HG02870 (cell line): Measurements from ENCODE around the gene VAV2.

Source experiments
- ATAC-seq: cut with Tn5 transposase; IDR thresholded peaks from one replicate; pipeline ENCODE4 v1.9.1; 2021; ENCODE audit warnings: mild to moderate bottlenecking, moderate library complexity; ENCODE audit not compliant: unreplicated experiment

The VAV2 gene

GRCh38 chr9:133735415-133735775, 256.7 kb downstream of the VAV2 start:
- ATAC-seq, result no peak

- ATAC-seq, result no peak
Measured at GRCh38 chr9:133734590-133735414, 257.3 kb downstream of the VAV2 start.

- ATAC-seq, result no peak
Measured at GRCh38 chr9:133733796-133734533, 258.2 kb downstream of the VAV2 start.

GRCh38 chr9:133733421-133733795, 258.7 kb downstream of the VAV2 start:
- no peak for ATAC-seq

DNA sequence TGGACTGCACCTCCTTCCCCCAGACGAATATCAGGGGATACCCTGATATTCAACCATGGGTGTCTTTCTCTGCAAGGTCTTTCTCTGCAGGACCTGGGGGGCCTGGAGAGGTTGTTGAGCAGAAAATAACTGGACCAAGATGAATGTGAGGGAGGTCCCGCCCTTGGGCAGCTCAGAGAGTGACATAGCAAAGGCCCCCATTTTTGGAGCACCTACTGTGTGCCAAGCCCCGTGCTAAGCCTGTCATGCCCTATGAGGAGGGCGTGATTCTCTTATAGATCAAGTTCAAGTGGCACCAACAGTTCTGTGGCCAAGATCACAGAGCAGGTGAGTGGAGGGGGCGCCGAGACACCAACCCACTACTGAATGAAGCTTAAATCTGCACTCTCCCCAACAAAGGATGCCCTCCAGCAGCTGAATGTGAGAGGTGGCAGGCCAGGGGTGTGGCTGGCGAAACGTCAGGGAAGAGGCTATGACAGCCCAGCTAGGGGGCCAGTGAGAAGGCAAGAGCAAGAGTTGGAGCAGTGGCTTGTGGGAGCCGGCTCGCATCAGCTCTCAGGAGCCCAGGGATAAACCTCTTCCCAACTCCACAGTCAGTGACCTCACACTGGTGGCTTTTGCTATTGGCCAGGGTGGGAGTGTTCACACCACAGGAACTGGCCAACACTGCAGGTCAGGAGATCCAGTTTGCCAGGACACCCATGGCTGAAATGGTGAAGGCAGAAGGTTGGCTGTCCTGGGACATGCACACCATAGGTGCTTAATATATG, 259.3 kb downstream of the VAV2 start:
- ATAC-seq, result no peak

DNA sequence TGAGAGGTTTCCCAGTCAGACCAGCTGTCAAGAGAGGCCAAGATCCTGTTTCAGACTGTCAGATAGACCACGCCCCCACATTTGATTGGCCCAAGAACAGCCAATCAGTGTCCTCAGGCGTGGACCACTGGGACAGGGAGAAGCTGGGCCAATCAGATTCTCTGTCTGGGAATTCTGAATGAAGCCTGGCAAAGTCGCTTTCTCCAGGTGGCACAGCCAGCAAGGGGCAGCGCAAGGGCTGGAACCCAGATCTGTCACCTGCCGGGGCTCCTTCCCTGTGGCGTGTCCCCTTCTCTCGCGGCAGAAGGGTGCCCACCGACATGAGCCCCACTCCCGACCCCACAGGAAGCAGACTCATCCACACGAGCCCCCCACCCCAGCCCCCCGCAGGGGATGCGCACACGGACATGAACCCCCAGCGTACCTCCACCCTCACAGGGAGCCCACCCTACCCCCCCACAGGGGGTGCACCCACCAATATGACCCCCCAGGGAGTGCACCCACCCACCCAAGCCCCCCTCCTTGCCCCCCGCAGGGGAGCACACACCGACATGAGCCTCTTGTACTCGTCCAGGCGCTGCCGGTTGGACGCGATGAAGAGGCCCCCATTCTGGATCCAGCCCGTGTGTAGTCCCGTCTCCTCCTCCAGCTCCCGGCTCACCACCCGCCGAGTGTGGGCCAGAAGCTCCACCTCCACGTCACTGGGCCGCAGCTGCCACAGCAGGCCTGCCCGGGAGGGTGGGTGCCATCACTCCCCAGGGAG, 260.1 kb downstream of the VAV2 start:
- no peak for ATAC-seq

DNA sequence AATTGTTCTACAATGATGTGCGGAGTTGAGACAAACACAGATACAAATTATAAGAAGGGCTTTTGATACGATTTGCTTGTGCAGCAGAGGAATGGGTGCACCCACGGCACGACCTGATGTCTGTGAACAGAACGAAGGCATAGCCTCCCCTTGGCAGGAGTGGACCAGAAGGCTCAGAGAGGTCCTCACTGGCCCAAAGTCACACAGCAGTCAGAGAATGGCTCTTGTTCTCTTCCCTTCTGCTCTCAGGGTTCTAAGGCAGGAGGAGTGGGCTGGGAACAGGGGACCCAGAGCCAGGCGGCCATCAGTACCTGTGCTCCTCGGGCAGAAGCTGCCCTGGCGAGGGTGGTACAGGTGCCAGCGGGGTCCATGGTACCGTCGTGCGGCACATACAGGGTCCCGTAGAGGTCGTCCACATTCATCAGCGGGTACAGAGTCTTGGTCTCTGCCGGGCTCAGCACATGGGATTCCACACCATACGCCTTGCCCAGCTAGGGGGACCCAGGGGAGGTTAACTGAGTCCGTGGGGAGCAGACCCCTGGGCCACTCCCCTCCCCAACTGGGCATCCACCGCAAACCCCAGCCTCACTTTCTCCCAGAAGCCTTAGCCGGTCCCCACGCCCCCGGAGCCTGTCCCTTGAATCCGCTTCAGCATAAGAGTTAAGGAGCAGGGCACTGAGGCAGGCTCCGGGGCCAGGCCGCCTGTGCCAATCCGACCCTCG, 261.0 kb downstream of the VAV2 start:
- ATAC-seq, result no peak

GRCh38 chr9:133729617-133730281, 262.4 kb downstream of the VAV2 start:
- ATAC-seq, result no peak

DNA sequence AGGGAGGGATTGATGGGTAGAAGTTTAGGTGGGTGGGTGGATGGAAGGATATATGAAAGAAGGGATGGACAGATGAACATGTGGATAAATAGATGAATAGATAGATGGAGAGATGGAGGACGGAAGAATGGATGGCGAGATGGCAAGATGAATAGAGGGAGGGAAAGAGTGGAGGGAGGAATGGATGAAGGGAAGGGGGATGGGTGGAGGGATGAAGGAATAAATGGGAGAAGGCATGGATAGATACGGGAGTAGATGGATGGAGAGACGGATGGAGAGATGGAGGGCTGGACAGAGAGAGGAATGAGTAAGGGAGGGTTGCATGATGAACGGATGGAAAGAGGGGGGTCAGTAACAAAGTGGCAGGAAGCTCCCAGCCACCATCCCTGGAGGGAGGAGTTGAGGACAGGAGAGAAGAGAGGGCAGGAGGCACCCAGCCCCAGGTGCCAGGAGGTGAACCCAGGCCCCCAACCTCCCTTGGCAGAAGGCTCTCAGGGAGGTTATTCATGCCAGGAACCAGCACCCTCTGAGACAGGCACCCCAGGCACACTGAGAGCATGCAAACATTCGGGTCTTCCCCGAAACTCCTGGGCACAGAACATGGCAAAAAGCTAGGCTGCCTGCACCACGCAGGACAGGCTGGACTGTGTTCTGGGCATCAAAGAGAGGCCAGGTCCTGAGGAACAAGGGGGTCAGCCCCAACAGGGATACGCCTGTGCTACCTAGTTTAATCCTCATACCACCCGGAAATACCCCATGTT, 263.1 kb downstream of the VAV2 start:
- ATAC-seq, result no peak

DNA sequence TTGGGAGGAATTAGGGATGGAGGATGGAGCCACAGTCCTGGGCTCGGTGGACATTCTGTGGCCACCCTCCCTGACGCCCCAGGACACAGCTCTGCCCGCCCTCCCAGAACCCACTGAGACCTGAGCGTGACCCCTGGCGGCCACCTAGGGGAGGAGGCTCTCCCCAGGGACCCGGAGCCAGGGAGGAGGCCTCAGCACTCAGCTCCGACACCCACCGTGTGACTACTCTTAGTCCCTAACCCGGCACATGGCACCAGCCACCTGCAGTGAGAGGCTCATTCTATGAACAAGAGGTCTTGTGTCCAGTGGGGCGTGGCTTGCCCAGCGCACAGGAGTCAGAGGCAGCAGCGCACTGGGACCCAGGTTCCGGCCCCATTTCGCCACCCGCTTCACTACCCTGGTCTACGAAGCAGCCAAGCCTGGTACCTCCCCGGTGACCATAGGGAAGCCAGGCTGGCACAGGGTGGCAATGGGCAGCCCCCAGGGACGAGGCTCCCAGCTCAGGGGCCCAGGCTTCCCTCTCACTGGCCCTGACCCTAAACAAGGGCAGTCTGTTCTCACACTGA, 264.2 kb downstream of the VAV2 start:
- no peak for ATAC-seq

GRCh38 chr9:133727277-133727875, 264.7 kb downstream of the VAV2 start:
- ATAC-seq, result no peak

DNA sequence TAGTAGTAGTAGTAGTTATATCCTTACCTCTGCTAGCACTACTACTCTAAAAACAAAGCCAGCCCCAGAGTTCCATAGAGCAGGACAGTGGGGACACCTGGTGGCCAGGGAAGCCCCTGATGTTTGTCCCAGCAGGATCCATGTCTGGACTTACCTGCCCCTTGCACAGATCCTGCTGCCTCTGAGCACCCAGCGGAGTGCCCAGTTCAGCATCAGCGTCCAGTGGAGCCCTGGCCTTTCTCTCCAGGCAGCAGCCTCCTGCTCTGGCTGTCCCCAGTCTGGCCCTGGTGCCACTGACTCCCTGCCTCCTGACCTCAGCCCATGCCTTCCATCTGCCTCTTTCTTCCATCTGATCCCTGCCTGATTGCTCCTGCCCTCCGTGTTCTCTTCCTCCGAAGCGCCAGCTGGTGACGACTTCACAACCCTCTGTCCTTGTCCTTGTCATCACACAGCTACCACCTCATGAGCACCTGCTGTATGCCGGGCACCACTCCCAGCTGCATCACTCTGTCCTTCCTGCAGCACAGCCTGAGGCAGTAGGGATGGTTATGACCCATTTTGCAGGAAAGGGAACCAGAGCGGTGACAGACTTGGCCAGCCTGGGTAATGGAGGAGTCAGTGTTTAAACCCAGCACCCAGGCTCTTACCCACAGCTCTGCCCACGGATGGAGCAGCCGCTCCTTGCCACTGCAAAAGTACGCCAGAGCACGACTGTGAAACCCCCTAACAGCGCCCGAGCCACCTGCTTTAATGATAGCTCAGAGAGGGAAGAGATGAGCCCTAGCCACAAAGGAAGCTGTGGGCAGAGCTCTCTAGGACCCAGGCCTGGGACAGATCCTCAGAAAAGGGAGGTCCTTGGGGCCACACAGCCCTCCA, 265.5 kb downstream of the VAV2 start:
- no peak for ATAC-seq

DNA sequence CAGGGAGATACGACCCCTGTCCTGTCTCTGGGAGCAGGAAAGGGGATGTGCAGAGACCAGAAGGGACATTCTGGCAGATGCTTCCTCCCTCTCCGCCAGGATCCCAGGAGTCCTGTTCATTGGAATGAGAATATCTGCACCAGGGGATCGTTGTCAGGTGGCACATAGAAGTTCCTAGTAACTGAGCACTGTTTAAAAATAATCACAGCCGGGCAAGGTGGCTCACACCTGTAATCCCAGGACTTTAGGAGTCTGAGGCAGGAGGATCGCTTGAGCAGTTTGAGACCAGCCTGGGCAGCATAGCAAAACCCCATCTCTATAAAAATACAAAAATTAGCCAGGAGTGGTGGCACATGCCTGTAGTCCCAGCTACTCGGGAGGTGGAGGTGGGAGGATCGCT, 266.2 kb downstream of the VAV2 start:
- no peak for ATAC-seq

GRCh38 chr9:133718563-133719315, 273.4 kb downstream of the VAV2 start:
- no peak for ATAC-seq

DNA sequence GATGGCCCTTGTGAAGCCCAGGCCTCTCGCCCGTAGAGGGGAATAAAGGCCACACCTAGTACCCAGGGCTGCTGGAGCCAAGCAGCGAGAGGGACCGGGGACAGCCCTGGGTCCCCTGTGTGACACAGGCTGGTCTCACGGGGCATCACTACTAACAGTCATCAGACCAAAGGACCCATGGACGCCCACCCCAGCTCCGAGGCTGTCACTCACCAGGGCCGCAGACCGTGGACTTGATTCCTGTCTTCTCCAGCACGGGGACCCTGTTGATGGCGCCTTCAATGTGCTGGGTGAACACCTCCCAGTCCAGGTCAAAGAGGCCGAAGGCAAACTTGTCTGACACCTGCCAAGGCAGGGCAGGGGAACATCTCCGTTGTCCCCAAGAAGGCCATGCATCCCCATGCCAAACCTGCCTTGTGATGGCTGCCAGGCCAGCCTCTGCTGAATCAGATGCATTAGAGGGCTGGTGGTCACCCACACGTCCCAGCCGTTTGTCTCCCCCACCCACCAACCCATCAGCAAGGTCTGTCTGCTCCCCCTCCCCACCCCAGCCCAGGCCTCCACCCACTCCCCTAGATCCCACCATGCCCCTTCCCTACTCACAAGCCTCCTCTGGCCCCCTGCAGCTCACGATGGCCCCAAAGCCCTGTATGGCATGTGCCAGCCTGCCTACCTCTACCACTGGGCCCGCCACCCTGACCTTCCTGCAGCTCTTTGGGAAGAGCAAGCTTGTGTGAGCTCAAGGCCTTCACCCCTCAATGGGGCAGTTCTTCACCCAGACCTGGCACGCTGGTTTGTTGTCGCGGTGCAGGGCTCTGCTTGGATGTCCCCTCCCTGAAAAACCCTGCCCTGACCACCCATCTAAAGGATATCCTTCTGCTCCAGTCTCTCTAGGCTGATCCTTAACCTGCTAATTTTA, 274.8 kb downstream of the VAV2 start:
- no peak for ATAC-seq
